GM18951 (cell line): ENCODE measurements around the gene UNK.

Experiments
- POLR2A ChIP-seq: IDR thresholded peaks from 4 replicates; pipeline ENCODE4 v1.6.1; 2011; ENCODE audit warnings: mild to moderate bottlenecking; ENCODE audit not compliant: insufficient read length, insufficient read depth; ENCODE audit errors: extremely low read depth
- in situ Hi-C: fragments of 300-500 bp; cut with MboI; formaldehyde crosslinking; loops from one replicate; pipeline ENCODE4 v1.12.0; 2022; ENCODE audit warnings: low sequenced_read_pairs, mixed read lengths, inconsistent platforms; ENCODE audit not compliant: unreplicated experiment

The UNK gene

DNA sequence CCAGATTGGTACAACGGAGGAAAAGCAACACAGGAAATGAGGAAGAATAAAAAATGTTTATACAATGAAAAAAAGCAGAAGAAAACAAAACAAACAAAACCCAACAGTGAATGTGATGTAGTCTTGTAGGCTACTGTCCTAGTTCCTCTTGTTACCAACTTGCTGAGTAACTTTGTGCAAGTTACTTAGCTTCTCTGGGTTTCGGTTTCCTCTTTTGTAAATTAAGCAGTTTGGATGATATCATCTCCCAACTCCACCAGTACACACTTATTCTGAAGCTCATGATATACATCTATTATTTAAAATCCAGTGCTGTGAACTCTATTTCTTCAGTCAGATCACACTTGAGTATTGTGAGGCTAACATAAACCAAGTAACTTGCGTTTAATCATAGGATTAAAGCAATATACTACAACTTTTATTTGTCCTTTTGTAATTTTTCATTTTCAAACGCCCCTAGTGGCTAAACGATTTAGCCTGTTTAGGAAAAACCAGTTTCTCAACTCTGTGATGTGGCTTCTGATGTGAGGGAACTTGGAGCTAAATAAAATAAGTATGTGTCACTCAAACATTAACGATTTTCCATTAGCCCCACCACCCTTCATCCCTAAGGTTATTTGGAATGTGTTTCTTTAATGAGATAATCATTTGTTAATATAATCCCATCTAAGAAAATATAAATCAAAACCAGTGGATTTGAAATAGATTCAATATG, 1.4 kb upstream of the UNK start:
- no peak for TF ChIP-seq POLR2A
- in situ Hi-C loops = no loop called here

DNA sequence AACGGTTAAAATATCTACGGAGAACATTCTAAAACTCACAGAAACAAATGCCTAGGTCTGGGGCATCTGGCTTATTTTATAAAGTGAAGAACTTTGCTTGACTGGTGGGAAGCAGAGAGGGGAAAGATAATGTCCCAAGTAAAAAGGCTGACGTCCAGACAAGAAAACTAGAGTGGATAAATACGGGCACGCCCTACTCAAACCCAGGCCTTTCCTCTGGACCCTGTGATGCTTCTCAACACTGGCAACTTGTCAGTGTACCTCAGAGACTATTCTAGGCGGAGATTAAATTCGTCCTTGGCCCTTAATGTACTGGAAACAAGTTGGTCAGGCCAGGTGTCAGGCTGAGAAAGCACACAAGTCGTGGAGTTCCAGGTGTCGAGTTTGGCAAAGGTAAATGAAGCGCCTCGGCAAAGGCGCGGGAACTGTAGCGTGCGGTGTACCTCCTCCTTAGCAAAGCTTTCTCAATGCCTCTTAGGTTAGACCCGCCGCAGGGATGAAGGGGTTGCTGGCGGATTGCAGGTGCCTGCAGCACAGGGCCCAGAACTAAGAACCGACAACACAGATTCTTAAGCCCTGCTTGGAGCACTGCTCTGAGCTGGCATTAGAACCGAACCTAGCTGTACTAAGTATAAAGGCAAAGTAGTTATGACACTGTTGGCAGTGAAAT, 668 bp upstream of the UNK start:
- TF ChIP-seq POLR2A = no peak
- in situ Hi-C loops = no loop called here

DNA sequence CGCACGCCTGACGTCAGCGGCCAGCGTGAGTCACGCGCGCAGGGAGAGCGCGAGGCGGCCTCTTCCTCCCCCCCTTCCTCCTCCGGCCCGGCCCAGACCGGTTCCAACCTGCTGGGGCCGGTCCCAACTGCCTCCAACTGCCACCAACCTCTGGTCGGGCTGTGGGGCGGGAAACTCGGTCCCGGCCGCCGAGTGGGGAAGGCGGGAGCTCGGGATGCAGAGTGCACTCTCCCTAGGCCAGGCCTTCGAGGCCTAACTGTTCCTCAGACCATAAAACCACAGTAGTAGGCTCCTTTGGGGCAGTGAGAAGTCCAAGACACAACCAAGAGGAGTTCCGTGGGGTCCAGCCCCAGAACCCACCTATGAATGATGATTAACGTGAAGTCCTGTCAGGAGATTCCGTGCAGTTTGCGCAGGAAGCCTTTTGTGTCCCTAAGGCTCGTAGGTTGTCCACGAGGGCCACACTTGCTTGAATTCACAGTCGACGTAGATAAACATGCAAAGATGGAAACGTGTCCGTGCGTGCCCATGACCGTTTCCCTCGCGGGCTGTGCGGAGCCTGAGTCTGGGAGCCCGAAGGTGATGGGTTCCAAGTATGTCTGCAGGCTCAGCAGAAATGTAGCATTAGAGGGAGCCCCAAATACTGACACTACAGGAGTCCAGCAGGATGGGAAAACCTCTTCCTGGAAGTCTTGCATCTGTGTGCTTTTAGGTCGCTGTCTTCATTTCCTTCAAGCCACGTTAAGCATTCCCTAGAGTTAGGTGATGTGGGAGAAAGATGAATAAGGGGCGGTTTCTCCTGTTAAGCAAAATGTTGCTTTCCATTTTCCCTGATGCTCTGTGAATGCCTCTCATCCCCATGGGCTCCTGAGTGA, 647 bp downstream of the UNK start:
- in situ Hi-C loops = no loop called here
- TF ChIP-seq POLR2A = peak; percentile 89

DNA sequence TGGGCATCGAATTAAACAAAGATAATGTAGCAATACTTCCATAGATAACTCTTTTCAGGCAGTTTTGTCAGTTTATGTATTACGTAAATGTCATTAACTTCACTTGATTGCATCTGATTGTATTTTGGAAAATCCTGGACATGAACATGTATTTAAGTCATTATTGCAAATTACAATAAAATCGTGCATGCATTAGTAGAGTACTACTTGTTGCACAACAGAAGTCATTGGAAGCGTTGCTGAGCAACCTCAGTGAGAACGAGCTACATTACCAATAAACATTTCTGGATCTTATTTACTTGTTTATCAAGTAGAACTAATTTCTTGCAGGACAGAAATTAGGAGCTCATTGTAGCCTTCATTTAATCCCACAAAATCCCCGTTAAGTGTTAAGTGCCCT, 6.6 kb downstream of the UNK start:
- TF ChIP-seq POLR2A = no peak
- in situ Hi-C loops = no loop called here

DNA sequence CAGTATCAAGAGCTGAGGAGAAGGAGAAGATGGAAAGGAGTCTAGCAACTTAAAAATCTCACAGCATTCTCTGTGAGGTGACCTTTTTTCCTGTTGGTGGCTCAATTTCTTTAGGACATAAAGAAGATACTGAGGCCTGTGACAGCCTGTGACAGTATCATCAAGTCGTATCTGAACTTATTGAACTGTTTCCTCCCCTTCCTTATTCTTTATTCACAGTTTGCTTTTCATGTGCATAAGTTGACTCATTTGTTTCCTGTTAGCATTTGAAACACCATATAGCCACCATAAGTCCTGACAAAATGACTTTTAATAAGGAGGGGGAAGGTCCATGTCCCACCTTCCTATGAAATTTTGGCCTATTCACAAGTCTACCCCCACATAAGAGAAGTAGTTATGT, 8.9 kb downstream of the UNK start:
- in situ Hi-C loops = no loop called here
- TF ChIP-seq POLR2A = no peak

DNA sequence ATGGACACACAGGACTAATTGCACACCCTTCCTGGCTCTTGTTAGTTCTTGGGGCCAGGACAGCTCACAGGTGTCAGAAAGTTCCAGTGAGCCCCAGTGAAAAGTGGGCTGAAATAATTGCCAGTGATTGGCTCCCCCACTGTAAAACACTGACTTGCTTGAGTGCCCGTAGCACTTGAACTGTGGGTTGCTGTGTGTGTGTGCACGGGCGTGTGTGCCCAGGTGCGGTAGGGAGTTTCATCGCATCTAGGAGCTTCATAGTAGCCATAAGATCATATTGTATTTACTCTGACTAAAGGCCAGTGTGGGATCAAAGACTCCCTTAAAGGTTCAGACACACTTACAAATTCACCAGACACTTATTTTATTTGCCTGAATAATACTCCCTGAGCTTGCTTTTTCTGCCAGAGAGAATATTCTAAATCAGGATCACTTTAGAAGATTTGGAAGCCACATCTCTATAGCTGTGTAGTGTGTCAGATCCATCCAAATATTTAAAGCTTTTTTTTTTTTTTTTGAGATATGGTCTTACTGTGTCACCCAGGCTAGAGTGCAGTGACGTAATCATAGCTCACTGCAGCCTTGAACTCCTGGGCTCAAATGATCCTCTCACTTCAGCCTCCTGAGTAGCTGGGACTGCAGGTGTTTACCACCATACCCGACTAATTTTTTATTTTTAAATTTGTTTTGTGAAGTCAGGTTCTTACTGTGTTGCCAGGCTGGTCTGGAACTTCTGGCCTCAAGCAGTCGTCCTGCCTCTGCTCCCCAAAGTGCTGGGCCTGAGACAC, 11.4 kb downstream of the UNK start:
- no peak for TF ChIP-seq POLR2A

DNA sequence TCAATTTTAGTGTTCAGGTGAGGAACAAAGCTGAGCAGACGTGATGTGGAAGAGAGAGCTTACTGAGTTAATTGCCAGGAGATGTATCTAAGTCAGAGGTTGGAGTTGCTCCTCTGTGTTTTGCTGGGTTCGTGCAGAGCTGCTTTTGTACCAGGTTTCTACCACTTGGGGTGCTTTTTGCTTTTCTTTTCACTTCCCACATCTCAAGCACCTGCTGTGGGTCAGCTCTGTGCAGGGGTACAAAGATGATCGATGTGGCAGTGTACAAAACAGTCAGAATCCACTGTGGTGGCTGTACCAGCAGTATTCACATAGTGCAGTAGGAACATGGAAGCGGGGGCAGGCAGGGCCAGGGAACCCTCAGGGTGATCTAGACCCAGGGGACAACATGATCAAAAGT, 14.8 kb downstream of the UNK start:
- no peak for TF ChIP-seq POLR2A
- in situ Hi-C loops = no loop called here

More for the DNA sequence above, 11.4 kb downstream of the UNK start:
- in situ Hi-C loops = no loop called here

DNA sequence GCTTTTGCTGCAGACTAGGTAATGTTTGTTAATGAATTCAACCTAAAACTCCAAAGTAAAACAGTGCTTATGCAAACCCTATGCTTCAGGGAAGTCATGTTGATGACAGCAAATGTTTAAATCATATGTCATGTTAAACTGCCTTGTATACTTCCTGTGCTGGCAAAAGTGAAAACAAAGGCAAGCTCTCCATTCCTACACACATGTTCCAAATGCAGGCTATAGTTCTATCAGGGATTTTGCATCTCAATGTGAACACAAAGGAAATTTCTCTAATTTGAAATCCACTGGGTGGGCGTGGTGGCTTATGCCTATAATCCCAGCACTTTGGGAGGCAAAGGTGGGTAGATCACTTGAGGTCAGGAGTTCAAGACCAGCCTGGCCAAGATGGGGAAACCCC, 19.3 kb downstream of the UNK start:
- TF ChIP-seq POLR2A = no peak
- in situ Hi-C loops = no loop called here

DNA sequence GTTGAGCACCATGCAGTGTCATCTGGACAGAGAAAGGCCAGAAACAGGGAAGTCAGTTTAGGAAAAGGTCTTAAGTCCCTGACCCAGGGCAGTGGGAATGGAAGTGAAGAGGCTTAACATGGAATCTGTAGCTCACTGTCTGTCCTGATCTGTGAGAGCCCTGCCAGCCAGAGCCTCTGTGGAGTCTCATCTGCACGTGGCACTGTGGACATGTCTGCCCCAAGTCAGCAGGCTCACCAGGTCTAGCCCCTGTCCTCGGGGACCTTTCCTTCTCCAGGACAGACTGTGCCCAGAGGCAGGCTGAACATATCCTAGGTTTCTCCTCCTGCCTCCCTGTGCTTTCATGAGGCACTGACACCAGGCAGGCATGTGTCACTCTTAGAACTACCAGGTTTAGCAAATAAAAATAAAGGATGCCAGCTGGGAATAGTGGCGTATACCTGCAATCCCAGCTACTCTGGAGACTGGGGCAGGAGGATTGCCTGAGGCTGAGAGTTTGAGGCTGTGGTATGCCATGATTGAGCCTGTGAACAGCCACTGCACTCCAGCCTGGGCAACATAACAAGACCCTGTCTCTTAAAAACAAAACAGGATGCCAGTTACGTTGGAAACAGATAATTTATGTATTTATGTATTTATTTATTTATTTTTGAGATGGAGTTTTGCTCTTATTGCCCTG, 22.4 kb downstream of the UNK start:
- in situ Hi-C loops = no loop called here
- TF ChIP-seq POLR2A = no peak

DNA sequence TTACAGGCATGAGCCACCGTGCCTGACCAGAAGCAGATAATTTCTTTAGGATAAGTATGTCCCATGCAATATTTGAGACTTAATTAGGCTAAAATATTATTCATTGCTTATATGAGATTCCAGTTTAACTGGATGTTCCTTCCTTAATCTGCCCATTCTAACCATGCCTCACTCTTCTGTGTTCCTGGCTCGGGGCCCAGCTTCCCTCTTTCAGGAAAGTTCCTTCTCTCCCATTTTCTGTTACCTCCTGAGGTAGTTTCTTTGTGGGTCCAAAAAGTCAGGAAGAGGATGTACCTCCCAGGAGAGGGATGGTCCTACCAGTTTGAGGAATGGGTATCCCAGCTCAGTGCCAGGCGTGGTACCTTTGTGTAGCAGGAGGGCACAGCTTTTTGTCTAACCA, 23.3 kb downstream of the UNK start:
- in situ Hi-C loops = no loop called here
- no peak for TF ChIP-seq POLR2A

DNA sequence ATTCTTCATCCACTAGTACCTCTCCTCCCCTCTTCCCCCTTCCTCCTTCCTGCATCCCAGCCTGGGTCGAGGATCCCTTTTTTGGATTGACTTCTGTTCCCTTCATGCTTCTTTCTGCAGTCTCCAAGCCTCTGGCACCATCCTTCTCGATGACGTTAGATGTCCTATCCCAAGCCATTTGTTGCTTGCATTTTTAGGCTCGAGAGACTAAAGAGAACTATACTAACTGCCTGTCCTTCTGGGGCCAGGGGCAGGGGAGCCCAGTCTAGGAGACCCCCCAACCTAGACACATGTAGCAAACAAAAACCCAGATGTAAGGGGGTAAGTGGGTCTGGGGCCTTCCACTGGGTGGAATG, 23.9 kb downstream of the UNK start:
- in situ Hi-C loops = no loop called here
- no peak for TF ChIP-seq POLR2A

DNA sequence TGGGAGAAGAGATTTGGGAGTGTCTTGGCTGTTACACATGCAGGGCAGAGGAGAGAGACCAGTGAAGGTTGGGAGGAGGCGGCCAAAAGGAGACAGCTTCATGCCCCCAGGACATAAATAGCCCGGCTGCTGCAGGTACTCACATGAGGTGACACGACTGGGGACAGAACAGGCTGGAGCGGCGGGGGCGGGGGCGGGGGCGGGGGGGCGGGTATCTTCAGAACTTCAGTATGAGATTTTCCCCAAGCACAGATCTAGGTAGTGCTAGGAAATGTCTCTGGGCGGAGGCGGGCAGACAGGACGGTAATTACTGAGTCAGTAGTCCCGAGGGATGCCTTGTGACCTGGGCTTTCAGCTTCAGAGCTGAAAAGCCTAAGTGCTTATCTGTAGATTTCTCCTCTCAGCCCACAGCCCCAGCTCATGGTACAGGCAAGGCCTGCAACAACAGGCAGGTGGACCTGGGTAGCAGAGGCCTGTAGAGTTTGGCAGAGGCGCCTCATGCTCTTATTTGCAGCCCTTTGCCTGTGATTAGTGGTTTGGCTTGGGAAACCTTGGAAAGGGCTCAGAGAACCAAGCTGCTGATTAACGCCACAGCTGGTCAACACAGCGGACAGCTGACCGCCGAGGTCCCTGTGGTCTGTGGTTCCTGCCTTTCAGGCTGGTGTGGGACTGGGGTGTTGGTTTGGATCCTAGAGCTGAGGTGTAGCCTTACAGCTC, 24.5 kb downstream of the UNK start:
- in situ Hi-C loops = no loop called here
- no peak for TF ChIP-seq POLR2A
